GM12891 (cell line): ENCODE results near the gene ADM.

Experiments
- PAX5 ChIP-seq: IDR thresholded peaks from 2 replicates; pipeline ENCODE4 v1.6.1; 2011; ENCODE audit warnings: low read length, moderate library complexity, mild to moderate bottlenecking; ENCODE audit not compliant: insufficient read depth, severe bottlenecking
- POLR2A ChIP-seq: IDR thresholded peaks from 2 replicates; pipeline ENCODE4 v1.6.1; 2011; ENCODE audit warnings: low read depth, low read length, control low read depth
- POLR2AphosphoS5 ChIP-seq: IDR thresholded peaks from 2 replicates; pipeline ENCODE4 v1.6.1; 2011; ENCODE audit warnings: low read depth, low read length, control low read depth
- SPI1 ChIP-seq: IDR thresholded peaks from 2 replicates; pipeline ENCODE4 v1.6.1; 2011; ENCODE audit warnings: low read depth, low read length, control low read depth
- TAF1 ChIP-seq: IDR thresholded peaks from 2 replicates; pipeline ENCODE4 v1.6.1; 2011; ENCODE audit warnings: low read depth, low read length, control low read depth

DNA sequence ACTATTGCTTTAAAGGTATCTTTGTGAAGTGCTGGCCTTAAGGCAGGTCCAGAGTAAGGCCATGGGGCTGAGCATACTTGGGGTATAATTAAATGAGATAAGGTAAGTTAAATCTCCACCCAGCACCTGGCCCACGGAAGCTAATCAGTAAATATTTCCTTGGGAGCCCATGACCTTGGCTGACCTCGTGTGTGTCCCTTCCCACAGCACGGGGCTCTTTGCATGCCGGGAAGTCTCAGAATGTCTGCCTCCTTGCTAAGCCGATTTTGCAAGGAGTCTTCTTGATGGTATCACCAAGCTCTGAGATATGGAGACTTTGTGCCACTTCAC lies 46.5 kb downstream of the ADM start:
- no peak for TF ChIP-seq POLR2A
- no peak for TF ChIP-seq POLR2AphosphoS5
- no peak for TF ChIP-seq PAX5
- TF ChIP-seq TAF1: no peak
- no peak for TF ChIP-seq SPI1
